Mesendoderm (in vitro differentiated cells): ENCODE results near the gene CDC42BPA.

Experiments used
- DNase-seq: peaks from one replicate; pipeline ENCODE4 v3.0.0; 2013
- H2AK5ac ChIP-seq: 2 replicates; pipeline ENCODE4 v1.6.1; 2013; ENCODE audit warnings: low read length, inconsistent platforms
- H2BK120ac ChIP-seq: 2 replicates; pipeline ENCODE4 v1.6.1; 2013; ENCODE audit warnings: low read depth, mild to moderate bottlenecking, low read length, moderate library complexity, mixed read lengths
- H2BK15ac ChIP-seq: replicated peaks from 2 replicates; pipeline ENCODE4 v1.6.1; 2013; ENCODE audit warnings: low read depth, mild to moderate bottlenecking, moderate library complexity
- H2BK5ac ChIP-seq: 2 replicates; pipeline ENCODE4 v1.6.1; 2013; ENCODE audit warnings: low read length, inconsistent platforms
- H3K18ac ChIP-seq: 2 replicates; pipeline ENCODE4 v1.6.1; 2013; ENCODE audit warnings: mild to moderate bottlenecking, low read length, mixed read lengths
- H3K23ac ChIP-seq: one replicate; pipeline ENCODE4 v1.6.1; 2013; ENCODE audit warnings: low read length
- H3K27ac ChIP-seq: 2 replicates; pipeline ENCODE4 v1.5.1; 2013; ENCODE audit warnings: low read depth, mild to moderate bottlenecking, inconsistent platforms, low read length, moderate library complexity
- H3K27me3 ChIP-seq: 2 replicates; pipeline ENCODE4 v1.6.1; 2013; ENCODE audit warnings: low read length, control low read depth, mild to moderate bottlenecking, inconsistent platforms; ENCODE audit not compliant: insufficient read depth, poor library complexity
- H3K36me3 ChIP-seq: 2 replicates; pipeline ENCODE4 v1.6.1; 2013; ENCODE audit warnings: low read length, inconsistent platforms; ENCODE audit not compliant: control insufficient read depth, insufficient read depth
- H3K4ac ChIP-seq: one replicate; pipeline ENCODE4 v1.6.1; 2013; ENCODE audit warnings: low read depth, mild to moderate bottlenecking, low read length, moderate library complexity
- H3K4me1 ChIP-seq: 2 replicates; pipeline ENCODE4 v1.6.1; 2013; ENCODE audit warnings: low read depth, low read length, inconsistent platforms; ENCODE audit not compliant: control insufficient read depth
- H3K4me2 ChIP-seq: 2 replicates; pipeline ENCODE4 v1.6.1; 2013; ENCODE audit warnings: low read length
- H3K4me3 ChIP-seq: 2 replicates; pipeline ENCODE4 v1.5.1; 2013; ENCODE audit warnings: mild to moderate bottlenecking, low read length
- H3K56ac ChIP-seq: one replicate; pipeline ENCODE4 v1.6.1; 2013; ENCODE audit warnings: low read length
- H3K79me1 ChIP-seq: 2 replicates; pipeline ENCODE4 v1.6.1; 2013; ENCODE audit warnings: low read length, inconsistent platforms
- H3K79me2 ChIP-seq: 2 replicates; pipeline ENCODE4 v1.6.1; 2013; ENCODE audit warnings: mild to moderate bottlenecking, low read length; ENCODE audit not compliant: control insufficient read depth, insufficient read depth
- H3K9ac ChIP-seq: 2 replicates; pipeline ENCODE4 v1.6.1; 2013; ENCODE audit warnings: low read length, inconsistent platforms
- H4K5ac ChIP-seq: one replicate; pipeline ENCODE4 v1.6.1; 2013; ENCODE audit warnings: low read length
- H4K8ac ChIP-seq: one replicate; pipeline ENCODE4 v1.6.1; 2013; ENCODE audit warnings: low read depth, mild to moderate bottlenecking, control low read depth, low read length, moderate library complexity
- WGBS: extraction: QIAGEN DNeasy Blood & Tissue Kit; methylation state at CpG from one replicate; pipeline ENCODE4 v1.1.7; 2013; ENCODE audit warnings: low lambda C conversion rate, missing lambda C conversion rate; ENCODE audit not compliant: insufficient coverage; ENCODE audit errors: extremely low coverage; 5-methylcytosine and 5-hydroxymethylcytosine counted together

Gene CDC42BPA

DNA sequence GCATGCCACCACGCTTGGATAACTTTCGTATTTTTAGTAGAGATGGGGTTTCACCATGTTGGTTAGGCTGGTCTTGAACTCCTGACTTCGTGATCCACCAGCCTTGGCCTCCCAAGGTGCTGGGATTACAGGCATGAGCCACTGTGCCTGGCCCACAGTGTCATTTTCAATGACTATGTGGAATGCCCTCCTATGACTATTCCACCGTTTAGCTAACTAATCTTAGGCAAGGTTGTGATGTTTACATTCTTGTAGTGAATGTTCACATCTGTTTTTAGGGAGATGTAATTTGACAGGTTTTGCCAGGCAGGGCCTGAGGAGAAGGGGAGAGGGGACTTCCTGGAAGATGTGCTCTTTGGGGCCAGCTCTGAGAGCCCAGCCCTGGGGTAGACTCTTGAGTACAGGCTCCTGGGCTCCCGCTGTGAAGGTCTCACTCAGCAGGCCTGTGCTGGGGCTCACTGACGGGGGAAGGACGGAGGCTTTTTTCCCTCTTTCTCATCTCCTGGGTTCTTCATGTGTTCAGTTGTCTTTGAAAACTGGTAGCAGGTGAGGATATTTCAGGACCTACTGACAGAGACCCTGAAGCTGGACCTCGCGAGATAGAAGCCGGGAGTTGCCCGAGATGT is 365.0 kb downstream of the CDC42BPA start:
- no peak overlapping the region for H3K4me3 ChIP-seq

DNA sequence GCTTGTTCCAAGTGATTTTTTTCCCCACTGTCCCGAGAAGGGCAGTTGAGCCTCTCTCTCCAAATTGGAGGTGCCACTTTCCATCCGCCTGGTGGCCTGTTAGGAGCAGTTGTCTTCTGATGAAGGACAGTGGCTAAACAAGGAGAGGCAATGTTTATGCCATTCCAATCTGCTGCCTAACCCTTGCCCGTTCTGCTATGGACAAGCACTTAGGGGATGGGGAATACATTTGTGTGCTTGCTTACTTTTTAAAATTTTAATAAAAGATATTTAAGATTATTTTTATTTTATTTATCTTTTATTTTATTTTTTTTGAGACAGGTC is 366.2 kb downstream of the CDC42BPA start:
- Histone ChIP-seq H3K79me2 (no peaks in the 10 kb centered on the region), H3K18ac (no peak overlapping the region), H3K23ac (no peak overlapping the region), H3K79me1 (peaks cover 2% of the 10 kb centered on the region), H3K4me3 (no peak overlapping the region), H3K56ac (no peak overlapping the region), H3K4me2 (no peak overlapping the region), H4K5ac (no peak overlapping the region), H3K36me3 (no peaks in the 10 kb centered on the region), H3K4ac (no peak overlapping the region), H2AK5ac (no peak overlapping the region), H3K27me3 (no peaks in the 10 kb centered on the region), H3K9ac (no peak overlapping the region), H2BK5ac (no peak overlapping the region), H3K27ac (no peak overlapping the region), H4K8ac (no peak overlapping the region), H2BK15ac (no peak overlapping the region), H2BK120ac (no peak overlapping the region), H3K4me1 (no peaks in the 10 kb centered on the region)
- no peak for DNase-seq
- whole genome bisulfite sequencing: no CpG with 5 or more reads among the region's 3 CpGs

More for the DNA sequence above, 365.0 kb downstream of the CDC42BPA start:
- no peaks in the 10 kb centered on the region for H3K79me2 ChIP-seq
- H3K4me1 ChIP-seq: no peaks in the 10 kb centered on the region
- no peaks in the 10 kb centered on the region for H3K36me3 ChIP-seq
- H3K18ac ChIP-seq: no peak overlapping the region
- H2BK5ac ChIP-seq: no peak overlapping the region
- no peak overlapping the region for H3K4ac ChIP-seq
- no peak overlapping the region for H3K27ac ChIP-seq
- no peaks in the 10 kb centered on the region for H3K27me3 ChIP-seq
- no peak for DNase-seq
- no peak overlapping the region for H2BK15ac ChIP-seq
- H3K9ac ChIP-seq: no peak overlapping the region
- peaks cover 4% of the 10 kb centered on the region for H3K79me1 ChIP-seq
- H3K56ac ChIP-seq: no peak overlapping the region
- H2BK120ac ChIP-seq: no peak overlapping the region
- H2AK5ac ChIP-seq: no peak overlapping the region
- no peak overlapping the region for H4K5ac ChIP-seq
- H3K4me2 ChIP-seq: no peak overlapping the region
- H4K8ac ChIP-seq: no peak overlapping the region
- H3K23ac ChIP-seq: no peak overlapping the region
- no CpG with 5 or more reads among the region's 11 CpGs for WGBS

DNA sequence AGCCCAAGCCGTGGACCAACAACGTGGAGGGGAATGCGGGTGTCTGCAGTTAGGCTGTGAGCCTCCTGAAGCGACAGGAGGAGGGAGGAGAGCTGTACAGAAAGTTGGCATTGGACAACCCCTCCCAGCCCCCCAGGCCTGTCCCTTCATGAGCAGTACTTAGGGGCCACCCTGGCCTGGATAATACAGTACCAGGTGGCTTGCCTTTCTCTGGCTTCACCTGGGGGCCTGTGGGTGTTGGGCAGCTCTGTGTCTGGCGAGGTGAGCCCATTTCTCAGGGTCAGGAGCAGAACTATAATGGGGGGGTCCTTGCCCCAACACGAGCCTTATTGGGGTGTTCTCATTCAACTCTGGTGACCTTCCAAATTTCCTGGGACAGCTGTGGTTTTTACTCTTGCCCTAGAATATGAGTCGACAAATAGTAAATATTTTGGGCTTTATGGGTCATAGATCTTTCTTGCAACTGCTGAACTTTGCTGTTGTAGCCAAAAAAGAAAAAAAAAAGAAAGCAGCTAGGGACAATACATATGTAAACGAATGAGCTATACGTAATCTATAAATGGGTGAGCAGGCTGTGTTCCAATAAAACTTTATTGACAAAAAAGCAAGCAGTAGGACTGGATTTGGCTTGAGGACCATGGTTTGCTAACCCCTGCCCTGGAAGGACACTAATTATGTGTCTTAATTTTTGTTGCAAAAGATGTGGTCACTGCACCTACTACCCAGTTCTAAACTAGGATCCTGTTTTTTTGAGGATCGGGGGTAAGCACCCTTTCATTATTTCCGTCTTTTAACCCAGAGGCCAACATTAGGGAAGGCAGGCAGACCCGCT is 366.8 kb downstream of the CDC42BPA start:
- no peak overlapping the region for H3K9ac ChIP-seq
- no peak overlapping the region for H2BK120ac ChIP-seq
- no peak overlapping the region for H2BK15ac ChIP-seq
- no peak overlapping the region for H3K4me3 ChIP-seq
- H2AK5ac ChIP-seq: no peak overlapping the region
- no peak overlapping the region for H3K56ac ChIP-seq
- no peak overlapping the region for H3K4ac ChIP-seq
- no peaks in the 10 kb centered on the region for H3K4me1 ChIP-seq
- H3K18ac ChIP-seq: no peak overlapping the region
- no peak overlapping the region for H3K4me2 ChIP-seq
- no peak overlapping the region for H3K27ac ChIP-seq
- no peak overlapping the region for H3K23ac ChIP-seq
- H3K36me3 ChIP-seq: no peaks in the 10 kb centered on the region
- no peak for DNase-seq
- no CpG with 5 or more reads among the region's 12 CpGs for WGBS
- no peak overlapping the region for H4K5ac ChIP-seq
- H4K8ac ChIP-seq: no peak overlapping the region
- H2BK5ac ChIP-seq: no peak overlapping the region
- no peaks in the 10 kb centered on the region for H3K27me3 ChIP-seq
- H3K79me2 ChIP-seq: no peaks in the 10 kb centered on the region
- H3K79me1 ChIP-seq: peaks cover 2% of the 10 kb centered on the region

DNA sequence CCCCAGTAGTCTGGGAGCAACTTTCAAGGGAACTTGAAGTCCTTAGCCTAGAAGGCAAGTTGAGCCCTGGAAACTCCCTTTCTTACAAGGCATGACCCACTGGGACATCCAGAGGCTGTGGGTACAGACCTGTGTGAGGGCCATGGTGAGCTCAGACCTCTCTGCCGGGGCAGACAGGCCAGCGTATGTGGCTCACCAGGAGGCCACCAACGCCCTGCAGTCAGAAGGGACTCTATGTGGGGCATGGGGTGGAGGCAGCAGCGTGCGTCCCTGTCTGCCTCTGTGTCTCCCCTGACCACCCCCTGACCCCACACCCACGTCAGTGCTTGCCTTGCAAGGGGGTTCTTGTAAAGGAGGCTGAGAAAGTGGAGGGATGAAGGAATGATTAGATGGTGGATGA is 367.4 kb downstream of the CDC42BPA start:
- Histone ChIP-seq H3K4me2 (no peak overlapping the region), H3K27me3 (no peaks in the 10 kb centered on the region), H2BK5ac (no peak overlapping the region), H3K4ac (no peak overlapping the region), H3K79me1 (peaks cover 4% of the 10 kb centered on the region), H4K5ac (no peak overlapping the region), H3K4me1 (no peaks in the 10 kb centered on the region), H3K23ac (no peak overlapping the region), H2BK120ac (no peak overlapping the region), H3K56ac (no peak overlapping the region), H2BK15ac (no peak overlapping the region), H3K79me2 (peaks cover 2% of the 10 kb centered on the region), H3K18ac (no peak overlapping the region), H2AK5ac (no peak overlapping the region), H3K27ac (no peak overlapping the region), H3K4me3 (no peak overlapping the region), H3K9ac (no peak overlapping the region), H4K8ac (no peak overlapping the region), H3K36me3 (no peaks in the 10 kb centered on the region)
- no CpG with 5 or more reads among the region's 6 CpGs for WGBS
- DNase-seq: no peak

DNA sequence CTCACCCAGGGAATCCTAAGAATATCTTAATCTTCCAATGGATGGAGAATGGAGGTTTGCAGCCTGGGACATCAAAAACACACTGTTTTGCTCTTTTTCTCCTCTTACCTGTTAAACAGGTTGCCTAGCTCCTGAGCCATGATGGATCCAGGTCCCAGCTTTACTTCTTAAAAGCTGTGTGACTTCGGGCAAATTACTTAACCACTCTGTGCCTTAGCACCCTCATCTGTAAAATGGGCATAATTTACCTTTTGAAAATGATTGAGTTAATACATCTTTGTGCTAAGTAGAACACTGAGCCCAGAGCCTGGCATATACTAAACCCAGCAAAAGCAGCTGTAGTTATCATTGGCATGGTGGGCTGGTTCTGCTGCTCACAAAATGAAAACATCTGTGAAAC is 368.0 kb downstream of the CDC42BPA start:
- no CpG with 5 or more reads among the region's 1 CpG for WGBS
- Histone ChIP-seq H2BK15ac (no peak overlapping the region), H2BK5ac (no peak overlapping the region), H2BK120ac (no peak overlapping the region), H3K27ac (no peak overlapping the region), H3K79me2 (peaks cover 2% of the 10 kb centered on the region), H2AK5ac (no peak overlapping the region), H3K4me1 (no peaks in the 10 kb centered on the region), H3K4me2 (no peak overlapping the region), H4K8ac (no peak overlapping the region), H3K23ac (no peak overlapping the region), H3K9ac (no peak overlapping the region), H4K5ac (no peak overlapping the region), H3K18ac (no peak overlapping the region), H3K4me3 (no peak overlapping the region), H3K79me1 (peaks cover 4% of the 10 kb centered on the region), H3K27me3 (no peaks in the 10 kb centered on the region), H3K56ac (no peak overlapping the region), H3K36me3 (no peaks in the 10 kb centered on the region), H3K4ac (no peak overlapping the region)
- no peak for DNase-seq
